ENCODE results near the gene PRKAR2B. TPM values are rescaled to one million over a fixed set of nuclear protein-coding genes. Genes with fewer than 3 reads are reported as not detected.
"Not testable (repeated sequence)": the region's sequence is repeated elsewhere in the genome, so short reads cannot be mapped to it uniquely, and the experiment has no call there.

Gene PRKAR2B
- polyA plus RNA-seq, 1 donor, result 41.2 TPM

DNA sequence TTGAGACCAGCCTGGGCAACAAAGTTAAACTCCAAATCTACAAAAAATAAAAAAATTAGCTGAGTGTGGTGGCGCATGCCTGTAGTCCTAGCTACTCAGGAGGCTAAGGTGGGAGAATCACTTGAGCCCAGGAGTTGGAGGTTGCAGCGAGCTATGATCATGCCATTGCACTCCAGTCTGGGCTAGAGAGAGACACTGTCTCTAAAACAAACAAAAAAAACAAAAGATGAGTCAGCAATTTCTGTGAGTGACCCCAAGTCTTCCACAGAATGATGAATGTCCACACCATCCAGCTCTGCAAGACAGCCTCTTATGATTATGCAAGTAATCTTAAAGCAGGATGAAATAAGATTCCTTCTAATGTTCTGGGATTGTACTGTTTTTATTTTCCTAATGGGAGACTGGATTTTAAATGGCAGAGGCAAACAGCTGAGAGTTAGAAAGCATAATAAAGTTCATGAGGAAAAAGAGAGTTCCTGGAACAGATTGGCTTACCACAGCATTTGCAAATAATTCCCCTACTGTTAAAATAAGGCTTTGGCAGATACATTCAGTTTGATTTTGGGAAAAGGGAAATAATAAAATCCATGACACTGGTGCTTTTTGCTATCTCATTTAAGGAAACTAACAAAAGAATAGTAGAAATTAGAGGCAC is 18.9 kb upstream of the PRKAR2B start:
- no peak for DNase-seq

DNA sequence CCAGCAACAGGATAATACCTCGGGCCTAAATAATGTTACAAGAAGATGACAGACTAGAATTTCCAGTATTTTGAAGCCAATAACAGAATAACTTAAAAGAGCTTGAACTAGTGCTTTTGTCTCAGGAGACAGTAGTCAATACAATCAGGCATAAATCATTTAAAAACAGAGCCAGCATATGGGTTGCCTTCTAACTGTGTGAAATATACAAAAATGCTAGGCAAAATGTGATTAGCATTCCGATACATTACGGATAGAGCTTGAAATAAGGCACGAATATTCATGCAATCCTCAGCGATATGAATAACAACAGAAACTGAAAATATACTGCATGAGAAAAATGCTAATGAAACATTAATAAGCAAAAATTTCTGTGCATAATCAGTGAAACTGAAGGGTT is 18.3 kb upstream of the PRKAR2B start:
- DNase-seq, result no peak

DNA sequence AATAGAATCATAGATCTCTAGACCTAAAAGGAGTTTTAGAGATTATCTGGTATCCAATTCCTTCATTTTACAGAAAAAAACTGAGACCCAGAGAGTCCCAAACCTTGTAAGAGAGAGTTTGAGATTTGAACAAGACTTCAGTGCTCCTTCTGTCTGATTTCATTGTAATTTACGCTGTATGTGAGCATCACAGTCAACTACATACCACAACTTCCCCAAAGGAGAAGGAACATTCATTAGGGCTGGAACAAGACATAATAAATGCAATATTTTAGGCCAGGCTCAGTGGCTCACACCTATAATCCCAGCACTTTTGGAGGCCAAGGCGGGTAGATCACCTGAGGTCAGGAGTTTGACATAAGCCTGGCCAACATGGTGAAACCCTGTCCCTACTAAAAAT is 17.3 kb upstream of the PRKAR2B start:
- no peak for DNase-seq

DNA sequence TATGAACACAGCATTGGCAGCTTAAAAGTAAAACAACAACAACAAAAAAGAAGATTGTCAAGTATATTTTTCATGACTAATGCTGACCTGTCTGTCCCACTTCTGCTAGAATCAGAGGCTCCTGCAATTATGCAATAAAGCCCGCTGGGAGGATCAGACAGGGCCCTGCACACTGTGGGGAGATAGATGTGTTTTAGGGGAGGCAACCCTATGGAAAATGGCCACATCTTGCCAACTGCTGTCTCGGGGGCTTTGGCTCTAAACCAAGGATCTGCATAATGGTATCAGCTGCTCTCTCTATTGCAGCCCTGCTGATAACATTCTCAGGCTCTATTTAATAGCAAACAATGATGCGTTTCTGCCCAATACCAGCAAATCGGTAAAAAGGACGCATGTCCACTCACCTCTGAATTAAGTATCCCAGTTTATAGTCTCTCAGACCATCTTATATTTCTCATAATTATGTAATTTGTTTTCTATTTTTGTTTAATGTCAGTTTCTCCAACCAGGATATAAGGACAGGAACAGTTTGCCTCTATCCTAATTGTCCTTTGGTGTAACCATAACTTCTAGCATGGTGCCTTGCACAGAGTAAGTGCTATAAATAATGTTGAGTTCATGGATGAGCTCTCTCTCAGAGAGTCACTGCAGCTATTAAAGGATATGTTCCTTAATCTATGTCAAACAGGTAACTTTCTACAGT is 15.3 kb upstream of the PRKAR2B start:
- no peak for DNase-seq

DNA sequence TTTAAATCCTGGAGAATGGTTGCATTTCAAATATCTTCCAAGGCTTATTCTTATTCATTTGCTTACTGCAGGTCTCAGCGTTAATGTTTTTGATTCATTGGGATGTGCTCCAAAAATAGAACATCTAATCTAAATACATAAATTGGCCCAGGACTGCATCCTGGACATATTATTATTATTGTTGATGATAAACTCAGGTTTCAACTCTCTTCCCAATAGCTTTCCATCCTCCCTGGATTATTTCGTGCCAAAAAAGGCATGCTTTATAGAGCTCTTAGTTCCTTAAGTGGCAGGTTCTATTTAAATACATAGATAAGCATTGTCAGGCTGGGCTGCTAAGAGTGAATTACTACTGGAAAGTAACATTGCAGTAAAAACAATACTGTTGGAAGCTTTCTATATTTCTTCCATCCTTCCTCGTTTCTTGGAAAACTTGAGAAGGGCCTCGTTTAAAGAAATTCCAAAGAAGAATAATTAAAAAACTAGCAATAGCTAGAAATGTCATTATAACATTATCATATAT is 14.7 kb upstream of the PRKAR2B start:
- no peak for DNase-seq

DNA sequence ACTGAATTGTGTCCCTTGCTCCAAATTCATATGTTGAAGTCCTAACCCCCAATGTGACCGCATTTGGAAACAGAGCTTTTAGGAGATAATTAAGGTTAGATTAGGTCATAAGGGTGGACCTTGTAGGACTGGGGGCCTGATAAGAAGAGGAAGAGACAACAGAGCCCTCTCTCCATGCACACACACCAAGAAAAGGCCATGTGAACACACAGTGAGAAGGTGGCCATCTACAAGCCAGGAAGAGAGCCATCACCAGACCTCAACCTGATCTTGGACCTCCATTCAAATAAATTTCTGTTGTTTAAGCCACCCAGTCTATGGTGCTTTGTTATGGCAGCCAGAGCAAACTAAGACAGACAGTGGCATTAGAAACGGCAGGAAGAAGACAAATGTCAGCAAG is 12.5 kb upstream of the PRKAR2B start:
- no peak for DNase-seq

DNA sequence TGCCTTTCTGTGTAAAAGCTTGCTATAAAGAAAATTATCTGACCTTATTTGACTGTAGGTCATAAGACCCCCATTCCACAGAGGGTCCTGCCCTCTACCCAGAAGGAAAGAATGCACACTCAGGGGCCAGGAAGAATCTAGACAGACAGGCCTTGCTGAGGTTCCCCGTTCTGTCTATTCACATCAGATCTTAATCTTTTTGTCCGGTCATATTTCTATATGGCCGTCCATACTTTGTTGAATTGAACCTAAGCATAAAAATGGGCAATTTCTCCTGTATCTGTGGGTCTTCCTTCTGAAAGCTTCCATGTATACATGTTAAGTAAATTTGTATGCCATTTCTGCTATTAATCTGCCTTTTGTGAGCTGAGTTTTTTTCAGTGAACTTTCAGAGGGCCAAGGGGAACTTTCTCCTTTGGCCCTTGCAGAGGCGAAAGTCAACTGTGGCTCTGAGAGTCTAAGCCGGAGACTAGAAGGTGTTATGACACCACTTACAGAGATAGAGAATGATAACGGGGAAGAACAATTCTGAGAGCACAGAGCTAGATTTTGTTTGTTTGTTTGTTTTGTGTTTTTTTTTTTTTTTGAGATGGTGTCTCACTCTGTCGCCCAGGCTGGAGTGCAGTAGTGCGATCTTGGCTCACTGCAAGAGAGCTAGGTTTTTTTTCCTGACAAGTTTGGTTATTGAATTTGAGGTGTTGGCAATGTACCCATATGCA is 11.6 kb upstream of the PRKAR2B start:
- no peak for DNase-seq

DNA sequence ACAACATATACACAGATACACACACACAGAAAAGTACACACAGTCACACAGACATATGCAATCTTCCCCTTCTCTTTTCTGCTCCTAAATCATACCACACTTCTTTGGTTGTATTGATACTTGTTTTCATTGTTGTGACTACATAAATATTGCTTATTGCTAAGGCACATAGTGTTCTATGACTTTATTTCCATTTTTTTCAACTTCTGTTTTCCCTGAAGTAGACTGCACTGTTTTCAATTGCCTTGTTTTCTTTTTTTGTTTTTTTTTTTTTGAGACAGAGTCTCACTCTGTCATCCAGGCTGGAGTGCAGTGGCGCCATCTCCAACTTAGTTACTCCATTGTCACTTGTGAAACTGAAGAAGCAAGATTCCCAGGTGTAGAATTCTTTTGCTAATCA is 10.0 kb upstream of the PRKAR2B start:
- DNase-seq, result no peak

DNA sequence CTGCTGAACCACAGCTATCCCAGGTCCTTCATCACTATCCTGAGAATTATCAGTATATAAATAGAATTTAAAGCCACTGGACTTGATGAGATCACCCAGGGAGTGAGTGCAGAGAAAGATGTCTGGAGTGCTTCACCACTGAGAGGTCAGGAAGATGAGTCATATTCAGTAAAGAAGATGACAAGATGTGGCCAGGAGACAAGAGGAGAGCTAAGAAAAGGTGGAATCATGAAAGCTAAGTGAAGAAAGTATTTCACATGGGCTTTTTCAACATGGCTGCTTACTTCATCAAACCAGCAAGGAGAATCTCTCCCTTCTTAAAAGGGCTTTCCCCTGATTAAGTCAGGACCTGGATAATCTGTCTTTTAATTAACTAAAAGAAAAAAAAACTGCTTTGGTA is 9.1 kb upstream of the PRKAR2B start:
- DNase-seq, result no peak

DNA sequence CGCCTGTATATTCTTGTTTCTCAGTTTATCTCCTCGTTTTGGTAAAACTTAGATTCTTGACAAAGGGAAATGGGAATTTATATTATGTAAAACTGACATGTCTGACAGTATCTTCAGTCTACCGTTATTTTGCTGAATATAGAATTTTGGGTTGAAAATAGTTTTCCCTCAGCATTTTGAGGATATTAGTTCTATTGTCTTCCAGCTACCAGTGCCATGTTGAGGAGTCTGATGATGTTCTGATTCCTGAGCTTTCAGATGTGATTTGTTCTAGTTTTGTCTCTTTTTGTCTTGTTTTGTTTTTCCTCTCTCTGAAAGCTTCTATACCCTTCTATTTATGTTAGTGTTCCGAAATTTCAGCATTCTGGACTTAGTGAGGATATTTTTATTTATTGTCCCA is 8.0 kb upstream of the PRKAR2B start:
- DNase-seq, result no peak

DNA sequence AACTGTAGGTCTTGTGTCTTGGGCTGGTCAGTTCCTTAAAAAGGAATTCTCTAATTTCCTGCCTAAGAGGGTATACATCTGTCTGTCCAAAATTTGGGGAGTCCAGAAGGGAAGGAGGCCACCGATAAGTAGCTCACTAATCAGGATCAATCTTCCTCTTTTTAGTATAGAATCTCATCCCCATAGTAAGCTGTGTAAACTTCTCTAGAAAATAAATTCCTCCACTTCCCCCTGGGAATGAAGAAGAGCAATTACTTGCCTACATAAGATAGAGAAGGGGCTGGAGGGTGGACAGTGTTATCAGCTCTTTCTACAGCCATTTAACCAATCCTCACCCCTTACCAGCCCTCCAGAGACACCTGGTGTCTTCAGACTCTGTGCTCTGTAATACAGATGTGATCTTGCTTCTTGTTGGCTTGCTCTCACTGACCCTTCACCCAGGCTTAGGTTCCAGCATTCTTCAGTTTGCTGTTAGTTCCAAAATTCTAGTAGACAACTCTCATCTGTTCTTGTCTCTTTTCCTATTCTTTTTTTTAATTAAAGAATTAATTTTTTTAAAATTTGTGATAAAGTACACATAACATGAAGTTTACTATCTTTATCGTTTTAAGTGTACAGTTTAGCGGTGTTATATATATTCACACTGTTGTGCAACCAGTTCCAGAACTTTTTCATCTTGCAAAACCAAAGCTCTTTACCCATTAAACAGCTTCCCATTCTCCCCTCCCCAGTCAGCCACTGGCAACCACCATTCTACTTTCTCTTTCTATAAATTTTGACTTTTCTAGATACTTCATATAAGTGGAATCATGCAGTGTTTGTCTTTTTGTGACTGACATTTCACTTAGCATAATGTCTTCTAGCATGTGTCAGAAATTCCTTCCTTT is 6.5 kb upstream of the PRKAR2B start:
- no peak for DNase-seq

DNA sequence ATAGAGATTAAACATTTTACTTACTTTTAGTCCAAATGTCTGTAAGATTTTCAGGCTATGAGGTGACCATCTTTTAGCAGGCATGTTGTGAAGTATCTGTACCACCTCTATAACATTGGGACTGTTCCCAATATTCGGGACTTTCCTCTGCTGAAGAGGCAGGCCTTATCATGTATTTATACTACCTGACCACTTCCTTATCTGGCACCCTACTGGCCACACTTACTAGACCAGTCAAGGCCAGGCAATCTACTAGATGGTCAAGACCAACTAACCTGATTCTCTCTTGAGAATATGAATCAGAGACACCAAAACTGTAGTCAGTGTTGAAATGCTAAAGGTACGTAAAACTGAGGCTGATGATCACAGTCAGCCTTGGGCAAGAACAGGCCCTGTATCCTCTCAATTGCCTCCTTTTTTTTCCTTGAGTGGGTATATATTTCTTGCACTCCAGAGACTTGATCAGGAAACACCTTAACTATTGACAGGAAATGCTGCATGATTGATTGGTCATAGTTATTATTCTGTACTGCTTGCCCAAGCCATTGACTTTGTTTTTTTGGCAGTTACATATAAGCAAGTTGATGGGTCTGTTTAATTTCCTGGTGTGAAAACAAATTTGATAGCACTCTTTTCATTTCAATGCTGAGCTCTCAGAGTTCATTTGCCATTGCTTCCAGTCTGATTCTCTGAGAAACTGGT is 5.2 kb upstream of the PRKAR2B start:
- DNase-seq, result no peak

DNA sequence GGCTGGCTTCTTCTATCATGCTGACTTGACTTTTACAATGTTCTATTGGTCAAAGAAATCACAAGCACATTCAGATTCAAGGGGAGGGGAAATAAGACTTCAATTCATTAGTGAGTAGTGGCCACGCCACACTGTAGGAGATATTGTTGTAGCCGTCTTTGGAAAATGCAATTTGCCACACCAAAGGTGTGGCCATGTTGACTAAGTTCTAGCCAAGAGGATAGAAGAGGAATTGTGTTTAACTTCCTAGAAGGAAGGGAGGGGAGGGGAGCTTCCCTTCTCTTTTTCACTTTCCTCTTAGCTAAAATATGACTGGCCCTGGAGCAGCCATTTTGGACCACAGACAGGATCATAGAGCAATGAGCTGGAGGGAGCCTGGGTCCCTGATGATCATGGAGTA is 3.4 kb upstream of the PRKAR2B start:
- no peak for DNase-seq

DNA sequence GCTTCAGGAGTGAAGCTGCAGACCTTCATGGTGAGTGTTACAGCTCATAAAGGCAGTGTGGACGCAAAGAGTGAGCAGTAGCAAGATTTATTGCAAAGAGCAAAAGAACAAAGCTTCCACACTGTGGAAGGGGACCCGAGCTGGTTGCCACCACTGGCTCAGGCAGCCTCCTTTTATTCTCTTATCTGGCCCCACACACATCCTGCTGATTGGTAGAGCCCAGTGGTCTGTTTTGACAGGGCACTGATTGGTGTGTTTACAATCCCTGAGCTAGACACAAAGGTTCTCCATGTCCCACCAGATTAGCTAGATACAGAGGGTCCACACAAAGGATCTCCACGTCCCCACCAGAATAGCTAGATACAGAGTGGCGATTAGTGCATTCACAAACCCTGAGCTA is 2.7 kb upstream of the PRKAR2B start:
- DNase-seq, result not testable (repeated sequence)

DNA sequence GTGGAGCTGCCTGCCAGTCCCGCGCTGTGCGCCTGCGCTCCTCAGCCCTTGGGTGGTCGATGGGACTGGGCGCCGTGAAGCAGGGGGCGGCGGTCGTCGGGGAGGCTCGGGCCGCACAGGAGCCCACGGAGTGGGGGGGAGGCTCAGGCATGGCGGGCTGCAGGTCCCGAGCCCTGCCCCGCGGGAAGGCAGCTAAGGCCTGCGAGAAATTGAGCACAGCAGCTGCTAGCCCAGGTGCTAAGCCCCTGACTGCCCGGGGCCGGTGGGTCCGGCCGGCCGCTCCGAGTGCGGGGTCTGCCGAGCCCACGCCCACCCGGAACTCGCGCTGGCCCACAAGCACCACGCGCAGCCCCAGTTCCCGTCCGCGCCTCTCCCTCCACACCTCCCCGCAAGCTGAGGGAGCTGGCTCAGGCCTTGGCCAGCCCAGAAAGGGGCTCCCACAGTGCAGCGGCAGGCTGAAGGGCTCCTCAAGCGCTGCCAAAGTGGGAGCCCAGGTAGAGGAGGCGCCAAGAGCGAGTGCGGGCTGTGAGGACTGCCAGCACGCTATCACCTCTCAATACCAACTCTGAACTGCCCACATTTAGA is 2.1 kb upstream of the PRKAR2B start:
- DNase-seq, result not testable (repeated sequence)

DNA sequence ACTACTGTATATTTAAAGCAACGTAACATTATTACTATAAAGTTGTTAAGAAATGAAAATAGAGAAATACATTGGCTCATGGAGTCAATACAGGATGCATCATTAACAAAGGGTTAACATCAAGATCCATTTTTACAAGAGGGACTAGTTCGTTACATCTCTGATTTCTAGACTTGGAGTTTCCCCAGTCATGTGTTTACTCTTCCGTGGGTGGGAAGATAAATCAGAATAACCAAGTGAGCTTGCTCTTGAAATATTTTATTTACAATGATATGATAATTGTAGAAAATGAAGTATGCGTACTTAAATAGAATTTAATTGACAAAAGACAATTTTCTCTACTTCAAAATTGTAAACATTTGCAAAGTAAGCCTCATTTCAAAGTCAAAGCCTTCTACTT is 1.0 kb upstream of the PRKAR2B start:
- DNase-seq, result no peak

DNA sequence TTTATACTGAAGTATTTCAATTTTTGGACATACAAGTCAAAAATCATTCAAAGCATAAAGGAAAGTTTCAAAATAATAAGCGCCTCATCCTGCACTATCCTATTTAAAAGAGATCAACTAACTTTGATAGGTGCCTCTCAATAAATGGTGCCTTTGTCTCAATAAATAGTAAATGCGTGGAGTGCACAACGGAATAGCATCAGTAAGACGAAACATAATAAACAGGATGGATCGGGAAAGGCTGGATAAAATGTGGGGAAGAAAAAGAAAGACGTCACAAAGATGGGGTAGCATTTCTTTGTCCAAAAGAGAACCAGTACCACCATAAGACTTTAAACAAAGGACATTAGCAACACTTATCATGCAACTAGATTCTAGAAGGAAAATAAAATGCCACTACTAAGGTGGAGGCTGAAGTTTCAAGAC is 571 bp upstream of the PRKAR2B start:
- DNase-seq, result peak; percentile 41

DNA sequence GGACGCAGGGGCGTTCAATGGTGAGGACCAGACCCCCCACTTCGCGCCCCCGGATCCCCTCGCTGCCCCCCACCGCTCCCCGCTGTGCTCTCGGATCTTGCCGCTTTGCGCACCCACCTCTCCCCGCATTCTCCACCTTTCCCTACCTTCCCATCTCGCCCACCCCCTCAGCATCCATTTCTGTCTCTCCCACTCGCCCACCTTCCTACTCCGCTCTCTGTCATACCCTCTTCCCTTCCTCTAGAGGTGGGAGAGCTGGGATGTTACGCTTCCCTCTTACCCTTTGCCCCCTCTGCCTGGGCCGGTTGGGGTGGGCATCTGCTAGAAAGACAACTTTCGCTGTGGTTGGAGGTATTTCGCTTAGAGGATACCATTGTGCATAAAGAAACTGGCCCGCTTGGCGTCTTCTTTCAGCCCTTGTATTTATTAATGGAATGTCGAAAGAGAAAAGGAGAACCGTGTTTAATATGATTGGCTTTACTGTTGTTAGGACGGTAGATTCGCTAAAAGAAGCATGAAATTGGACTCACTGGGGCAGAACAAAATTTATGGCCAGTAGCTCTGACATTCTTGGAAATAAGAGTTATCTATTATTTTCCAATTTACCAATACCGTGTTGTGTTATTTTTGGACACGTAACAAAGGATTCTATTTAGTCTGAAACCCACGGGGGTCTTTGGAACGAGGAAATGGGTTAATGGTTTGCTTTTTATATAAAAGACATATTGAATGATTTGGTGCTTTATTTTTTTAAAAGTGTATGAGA is 873 bp downstream of the PRKAR2B start:
- no peak for DNase-seq

DNA sequence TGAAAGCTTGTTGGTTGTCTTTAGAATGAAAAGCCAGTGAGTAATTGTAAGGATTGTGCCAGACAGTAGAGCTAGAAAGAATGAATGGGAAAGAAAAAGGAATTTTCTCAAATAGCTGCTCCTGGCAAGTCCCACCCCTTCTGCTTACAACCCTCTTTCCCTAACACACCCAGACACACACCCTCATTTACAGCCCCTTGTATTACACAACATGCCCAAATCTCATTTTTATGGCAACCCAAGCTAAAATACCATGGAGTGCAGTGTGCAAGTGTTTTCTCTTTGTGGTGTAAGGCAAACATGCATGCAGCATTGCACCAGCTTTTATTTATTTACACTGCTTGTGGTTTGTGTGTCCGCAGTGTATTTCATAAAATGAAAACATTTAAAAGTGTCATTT is 1.5 kb downstream of the PRKAR2B start:
- DNase-seq, result no peak

Measured in left kidney (tissue), 2 donors.